ENCODE measurements around the gene FAM168A.

The FAM168A gene

DNA sequence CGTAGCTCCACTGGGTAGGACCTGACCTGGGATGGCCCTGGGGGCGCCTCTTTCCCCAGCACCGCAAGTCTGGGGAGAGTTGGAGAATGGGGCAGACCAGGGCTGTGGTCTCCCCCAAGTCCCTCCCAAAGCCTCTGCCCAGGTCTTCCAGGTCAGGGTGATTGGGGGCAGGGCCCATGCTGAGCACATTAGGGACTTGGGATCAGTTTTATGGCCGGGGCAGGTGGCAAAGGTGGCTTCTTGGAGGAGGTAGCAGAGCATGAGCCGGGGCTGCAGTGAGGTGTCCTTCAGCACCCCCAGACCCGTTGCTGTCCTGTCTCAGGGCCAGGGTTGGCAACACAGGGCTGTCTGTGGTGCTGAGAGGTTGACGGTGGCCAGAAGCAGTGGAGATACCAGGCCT is 215.7 kb downstream of the FAM168A start:
- TF ChIP-seq, protein P1, sequence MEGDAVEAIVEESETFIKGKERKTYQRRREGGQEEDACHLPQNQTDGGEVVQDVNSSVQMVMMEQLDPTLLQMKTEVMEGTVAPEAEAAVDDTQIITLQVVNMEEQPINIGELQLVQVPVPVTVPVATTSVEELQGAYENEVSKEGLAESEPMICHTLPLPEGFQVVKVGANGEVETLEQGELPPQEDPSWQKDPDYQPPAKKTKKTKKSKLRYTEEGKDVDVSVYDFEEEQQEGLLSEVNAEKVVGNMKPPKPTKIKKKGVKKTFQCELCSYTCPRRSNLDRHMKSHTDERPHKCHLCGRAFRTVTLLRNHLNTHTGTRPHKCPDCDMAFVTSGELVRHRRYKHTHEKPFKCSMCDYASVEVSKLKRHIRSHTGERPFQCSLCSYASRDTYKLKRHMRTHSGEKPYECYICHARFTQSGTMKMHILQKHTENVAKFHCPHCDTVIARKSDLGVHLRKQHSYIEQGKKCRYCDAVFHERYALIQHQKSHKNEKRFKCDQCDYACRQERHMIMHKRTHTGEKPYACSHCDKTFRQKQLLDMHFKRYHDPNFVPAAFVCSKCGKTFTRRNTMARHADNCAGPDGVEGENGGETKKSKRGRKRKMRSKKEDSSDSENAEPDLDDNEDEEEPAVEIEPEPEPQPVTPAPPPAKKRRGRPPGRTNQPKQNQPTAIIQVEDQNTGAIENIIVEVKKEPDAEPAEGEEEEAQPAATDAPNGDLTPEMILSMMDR (IDR thresholded peaks at IDR 0.05; ENCODE audit: low read depth, low read length, missing control alignments): no peak
- DNase-seq (ENCODE audit: low read depth): no peak
- peak overlapping the region; percentile 24 for H3K4me3 ChIP-seq (ENCODE audit: low read depth, low read length)

DNA sequence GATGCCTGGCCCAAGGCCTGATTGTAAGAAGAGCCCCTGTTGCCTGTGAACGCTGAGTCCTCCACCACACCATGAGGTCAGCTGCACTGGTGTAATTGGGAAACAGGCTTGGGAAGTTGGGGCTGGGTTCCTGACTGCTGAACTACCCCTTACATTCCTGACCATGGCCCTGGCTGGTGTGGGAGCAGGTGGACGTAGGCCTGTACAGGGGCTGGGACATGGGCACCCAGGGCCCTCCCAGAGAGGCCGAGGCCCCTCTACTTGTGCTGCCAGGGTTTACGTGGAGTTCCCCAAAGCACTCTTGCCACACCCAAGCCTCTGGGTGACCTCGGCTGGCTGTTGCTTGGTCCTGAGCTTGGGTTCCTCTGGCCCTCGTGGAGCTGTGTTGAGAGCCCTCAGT is 216.3 kb downstream of the FAM168A start:
- TF ChIP-seq, protein P1 (IDR thresholded peaks at IDR 0.05; ENCODE audit: low read depth, low read length, missing control alignments): no peak
- peak overlapping the region; percentile 24; the same call in 1 of the 2 replicates for H3K4me3 ChIP-seq (ENCODE audit: low read depth, low read length)
- DNase-seq (ENCODE audit: low read depth): no peak

DNA sequence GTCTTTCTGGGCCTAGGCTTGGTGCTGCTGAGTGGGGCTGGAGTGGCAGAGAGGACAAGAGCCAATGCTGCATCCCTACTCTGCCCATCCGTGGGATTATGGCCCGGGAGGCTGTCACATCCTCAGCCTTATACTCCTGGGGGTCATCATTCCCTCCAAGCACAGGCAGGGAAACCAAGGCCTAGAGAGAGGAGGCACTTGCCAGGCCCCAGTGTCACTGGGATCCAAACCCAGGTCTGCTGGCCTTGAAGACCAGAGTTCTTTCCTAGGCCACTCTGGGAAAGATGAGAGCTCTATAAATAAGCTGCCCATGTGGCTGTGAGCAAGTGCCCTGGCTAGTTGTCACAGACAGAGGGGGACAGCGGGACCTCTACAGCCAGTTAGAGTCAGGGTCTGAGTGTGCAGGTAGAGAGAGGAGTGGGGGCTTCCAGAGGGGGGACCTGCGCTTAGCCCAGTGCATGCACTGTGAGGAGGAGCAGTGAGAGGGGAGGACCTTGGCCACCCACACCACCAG is 217.0 kb downstream of the FAM168A start:
- TF ChIP-seq, protein P1 (IDR thresholded peaks at IDR 0.05; ENCODE audit: low read depth, low read length, missing control alignments): no peak
- no peak overlapping the region; the same call in 1 of the 2 replicates for H3K4me3 ChIP-seq (ENCODE audit: low read depth, low read length)
- no peak for DNase-seq (ENCODE audit: low read depth)

DNA sequence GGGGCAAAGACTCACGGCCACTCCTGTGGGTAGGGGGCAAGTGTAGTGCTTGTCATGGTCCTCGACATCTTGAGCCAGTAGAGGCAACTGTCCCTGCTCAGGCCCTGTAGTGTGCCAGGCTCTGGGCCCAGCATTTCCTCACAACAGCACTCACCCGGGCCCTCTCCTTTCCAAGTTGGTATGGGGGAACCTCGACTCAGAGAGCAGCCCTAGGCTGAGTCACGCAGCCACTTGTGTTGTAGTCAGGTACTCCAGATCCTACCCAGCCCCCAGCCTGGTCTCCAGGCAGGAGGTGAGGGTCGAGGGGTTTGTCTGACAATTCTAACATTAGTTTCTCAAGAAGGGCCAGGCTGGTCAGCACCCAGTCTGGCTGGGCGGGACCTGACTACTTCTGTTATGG is 217.6 kb downstream of the FAM168A start:
- DNase-seq (ENCODE audit: low read depth): no peak
- TF ChIP-seq, protein P1 (IDR thresholded peaks at IDR 0.05; ENCODE audit: low read depth, low read length, missing control alignments): no peak
- peak overlapping the region; percentile 96; the same call in 1 of the 2 replicates for H3K4me3 ChIP-seq (ENCODE audit: low read depth, low read length)

DNA sequence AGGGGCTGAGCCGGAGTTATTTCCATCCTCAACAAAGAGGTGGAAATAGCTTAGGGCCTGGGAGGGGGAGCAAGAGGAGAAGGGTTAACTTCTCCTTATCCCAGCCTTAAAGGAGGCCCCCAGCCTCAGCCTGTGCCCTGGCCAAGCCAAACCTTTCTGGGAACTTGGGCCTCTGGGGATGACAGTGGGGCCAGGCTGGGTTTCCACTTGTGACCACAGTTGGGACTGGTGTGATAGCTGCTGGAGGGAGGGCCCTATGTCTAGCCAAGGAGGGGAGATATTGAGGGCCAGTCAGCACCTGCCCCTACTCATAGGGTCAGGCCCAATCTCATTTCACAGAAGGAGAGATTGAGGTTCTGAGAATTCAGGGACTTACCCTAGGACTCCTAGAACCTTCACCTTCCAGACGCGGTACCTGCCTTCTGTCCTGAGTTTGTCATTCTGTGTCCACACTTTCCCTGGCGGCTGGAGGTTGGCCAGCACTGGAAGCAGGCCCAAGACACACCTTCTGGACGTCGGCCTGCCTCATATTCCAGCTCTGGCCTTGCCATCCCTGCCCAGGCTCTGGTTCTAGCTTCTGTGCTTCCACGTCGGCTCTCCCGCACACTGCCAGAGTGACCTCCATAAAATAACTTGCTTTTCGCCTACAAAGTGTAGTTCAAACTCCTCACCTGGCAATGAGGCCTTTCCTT is 218.6 kb downstream of the FAM168A start:
- TF ChIP-seq, protein P1 (IDR thresholded peaks at IDR 0.05; ENCODE audit: low read depth, low read length, missing control alignments): no peak
- peak overlapping the region; percentile 96 for H3K4me3 ChIP-seq (ENCODE audit: low read depth, low read length)
- no peak for DNase-seq (ENCODE audit: low read depth)

DNA sequence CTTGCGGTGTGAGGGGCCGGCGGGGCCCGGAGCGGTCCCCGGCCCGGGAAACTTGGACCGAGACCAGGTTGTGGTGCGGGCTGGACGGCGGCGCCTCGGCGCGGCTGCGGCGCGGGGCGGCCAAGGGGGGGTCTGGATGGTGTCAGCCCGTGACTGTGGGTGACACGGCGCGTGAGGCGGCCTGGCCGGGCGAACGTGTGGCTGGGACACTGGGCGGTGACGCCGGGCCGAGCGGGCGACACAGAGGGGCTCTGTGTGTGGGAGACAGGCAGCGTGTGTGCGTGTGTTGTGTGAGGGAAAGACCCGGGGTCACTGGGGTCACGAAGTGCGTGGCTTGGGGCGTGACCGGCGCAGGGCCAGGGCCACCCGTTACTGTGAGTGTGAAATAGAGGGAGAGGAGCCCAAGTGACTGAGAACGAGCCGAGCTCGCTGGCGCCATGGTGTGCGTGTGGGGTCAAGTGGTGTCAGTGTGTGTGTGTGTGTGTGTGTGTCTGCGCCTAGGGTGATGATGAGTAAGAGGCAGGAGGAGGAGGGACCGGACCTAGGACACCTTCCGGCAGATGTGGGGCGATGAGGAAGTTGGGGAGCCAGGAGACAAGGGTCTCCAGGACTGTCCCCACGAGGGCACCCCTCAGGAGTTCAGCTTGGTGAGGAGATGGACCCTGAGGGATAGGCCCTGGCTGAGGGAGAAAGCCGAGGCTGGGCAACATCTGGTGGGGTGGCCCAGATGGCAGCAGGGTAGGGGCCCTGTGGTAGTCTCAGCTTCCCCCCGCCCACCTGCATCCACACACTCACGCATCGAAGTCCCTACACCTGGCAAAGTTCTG is 220.9 kb downstream of the FAM168A start:
- H3K4me3 ChIP-seq (ENCODE audit: low read depth, low read length): peak overlapping the region; percentile 96

More for the DNA sequence above, 220.9 kb downstream of the FAM168A start:
- TF ChIP-seq, protein P1 (IDR thresholded peaks at IDR 0.05; ENCODE audit: low read depth, low read length, missing control alignments): no peak
- peak; percentile 63 for DNase-seq (ENCODE audit: low read depth)

Measured in GM12864 (cell line).